SK-N-SH treated with all-trans-retinoic acid at 6 μM for 48 hours (cell line): ENCODE data around the gene NEBL.

Experiments used
- BACH2 ChIP-seq: fragments of 250-450 bp; sonication (Bioruptor Pico); IDR thresholded peaks from 2 replicates; pipeline ENCODE4 v1.9.0; 2021; ENCODE audit warnings: mild to moderate bottlenecking, borderline replicate concordance
- POU6F1 ChIP-seq: fragments of 250-450 bp; sonication (Bioruptor Pico); IDR thresholded peaks from 2 replicates; pipeline ENCODE4 v1.8.0; 2021; ENCODE audit warnings: low read depth, mild to moderate bottlenecking, moderate library complexity, borderline replicate concordance
- RARB ChIP-seq: fragments of 250-450 bp; sonication (Bioruptor Pico); IDR thresholded peaks from 2 replicates; pipeline ENCODE4 v1.8.0; 2021; ENCODE audit warnings: mild to moderate bottlenecking, moderate library complexity
- ZC3H10 ChIP-seq: fragments of 250-450 bp; sonication (Bioruptor Pico); IDR thresholded peaks from 2 replicates; pipeline ENCODE4 v1.5.1; 2021; ENCODE audit warnings: mild to moderate bottlenecking, moderate library complexity
- ZFP30 ChIP-seq: fragments of 450-650 bp; formaldehyde crosslinking; IDR thresholded peaks from 2 replicates; pipeline ENCODE4 v1.5.0; 2022; ENCODE audit warnings: mild to moderate bottlenecking, moderate library complexity
- TF ChIP-seq, protein P1 (sequence below): fragments of 250-450 bp; sonication (Bioruptor Pico); IDR thresholded peaks from 2 replicates; pipeline ENCODE4 v1.5.1; 2020; ENCODE audit warnings: low read depth, mild to moderate bottlenecking, moderate library complexity

GRCh38 chr10:20822825-20823224 is 74.3 kb downstream of the NEBL start:
- no peak for TF ChIP-seq RARB (CRISPR knock-in tag)
- TF ChIP-seq BACH2 (CRISPR knock-in tag) = no peak
- TF ChIP-seq ZC3H10 (CRISPR knock-in tag) = no peak
- TF ChIP-seq, protein P1, sequence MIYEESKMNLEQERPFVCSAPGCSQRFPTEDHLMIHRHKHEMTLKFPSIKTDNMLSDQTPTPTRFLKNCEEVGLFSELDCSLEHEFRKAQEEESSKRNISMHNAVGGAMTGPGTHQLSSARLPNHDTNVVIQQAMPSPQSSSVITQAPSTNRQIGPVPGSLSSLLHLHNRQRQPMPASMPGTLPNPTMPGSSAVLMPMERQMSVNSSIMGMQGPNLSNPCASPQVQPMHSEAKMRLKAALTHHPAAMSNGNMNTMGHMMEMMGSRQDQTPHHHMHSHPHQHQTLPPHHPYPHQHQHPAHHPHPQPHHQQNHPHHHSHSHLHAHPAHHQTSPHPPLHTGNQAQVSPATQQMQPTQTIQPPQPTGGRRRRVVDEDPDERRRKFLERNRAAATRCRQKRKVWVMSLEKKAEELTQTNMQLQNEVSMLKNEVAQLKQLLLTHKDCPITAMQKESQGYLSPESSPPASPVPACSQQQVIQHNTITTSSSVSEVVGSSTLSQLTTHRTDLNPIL = no peak
- TF ChIP-seq ZFP30 (CRISPR knock-in tag) = no peak
- no peak for TF ChIP-seq POU6F1 (CRISPR knock-in tag)
